ENCODE results near the gene TOX2.
A peak's percentile ranks its signal among the peaks of the same experiment; 100 is the strongest.

The TOX2 gene

GRCh38 chr20:43940518-43941225 lies 26.0 kb downstream of the TOX2 start:
- no peak for DNase-seq

GRCh38 chr20:43941476-43942200 lies 27.0 kb downstream of the TOX2 start:
- DNase-seq, result peak; percentile 72 to 92 (median 84)

- DNase-seq, result no peak
Measured at GRCh38 chr20:43942201-43942590, 27.5 kb downstream of the TOX2 start.

GRCh38 chr20:43942667-43943285 lies 28.1 kb downstream of the TOX2 start:
- peak; percentile 57 to 90 (median 77) for DNase-seq

- no peak for DNase-seq
Measured at GRCh38 chr20:43943725-43944124, 29.1 kb downstream of the TOX2 start.

- no peak for DNase-seq
Measured at GRCh38 chr20:43944653-43945235, 30.1 kb downstream of the TOX2 start.

- no peak for DNase-seq
Measured at GRCh38 chr20:43945391-43946205, 30.9 kb downstream of the TOX2 start.

- DNase-seq, result no peak
Measured at GRCh38 chr20:43946206-43946491, 31.5 kb downstream of the TOX2 start.

- DNase-seq, result no peak
Measured at GRCh38 chr20:43946659-43947315, 32.1 kb downstream of the TOX2 start.

GRCh38 chr20:43947316-43947710 lies 32.7 kb downstream of the TOX2 start:
- no peak for DNase-seq

- no peak for DNase-seq
Measured at GRCh38 chr20:43948455-43948854, 33.8 kb downstream of the TOX2 start.

GRCh38 chr20:43949248-43949647 lies 34.6 kb downstream of the TOX2 start:
- DNase-seq, result no peak

GRCh38 chr20:43949741-43950618 lies 35.3 kb downstream of the TOX2 start:
- peak; percentile 55 to 71 (median 69) for DNase-seq

- DNase-seq, result no peak
Measured at GRCh38 chr20:43953919-43954592, 39.4 kb downstream of the TOX2 start.

- DNase-seq, result no peak
Measured at GRCh38 chr20:43954704-43955061, 40.0 kb downstream of the TOX2 start.

- peak; percentile 59 to 85 (median 74) for DNase-seq
Measured at GRCh38 chr20:43955062-43955749, 40.6 kb downstream of the TOX2 start.

GRCh38 chr20:43955750-43956191 lies 41.1 kb downstream of the TOX2 start:
- peak in 1 of 4 experiments; percentile 26 for DNase-seq

GRCh38 chr20:43957392-43957791 lies 42.7 kb downstream of the TOX2 start:
- DNase-seq, result no peak

GRCh38 chr20:43958626-43959025 lies 44.0 kb downstream of the TOX2 start:
- no peak for DNase-seq

All from suppressor macrophage (primary cell).